Caki2 (cell line): ENCODE measurements around the gene RGMA. TPM values are rescaled to one million over a fixed set of nuclear protein-coding genes. Genes with fewer than 3 reads are reported as not detected.

Source experiments
- DNase-seq: peaks from one replicate; pipeline ENCODE4 v3.0.0-alpha.2; 2015; ENCODE audit warnings: low read depth
- in situ Hi-C: cut with HindIII; loops from 2 replicates; pipeline ENCODE4 v1.10.0; 2016; ENCODE audit warnings: low sequenced_read_pairs, low pct_unique_long_range_greater_than_20kb, mixed read lengths
- total RNA-seq: library from RNA; depleted of rRNA; stranded (reverse); fragments of >200 nt; shearing (Covaris generic); gene quantifications from 2 replicates; pipeline ENCODE4 v1.2.3, GENCODE V29; 2014; ENCODE audit warnings: low replicate concordance

RGMA gene
- total RNA-seq, 1 experiment from 2014 or later, result 0.03 TPM

GRCh38 chr15:93056836-93057235, 32.2 kb downstream of the RGMA start:
- in situ Hi-C loops, result no loop called here
- no peak for DNase-seq

DNA sequence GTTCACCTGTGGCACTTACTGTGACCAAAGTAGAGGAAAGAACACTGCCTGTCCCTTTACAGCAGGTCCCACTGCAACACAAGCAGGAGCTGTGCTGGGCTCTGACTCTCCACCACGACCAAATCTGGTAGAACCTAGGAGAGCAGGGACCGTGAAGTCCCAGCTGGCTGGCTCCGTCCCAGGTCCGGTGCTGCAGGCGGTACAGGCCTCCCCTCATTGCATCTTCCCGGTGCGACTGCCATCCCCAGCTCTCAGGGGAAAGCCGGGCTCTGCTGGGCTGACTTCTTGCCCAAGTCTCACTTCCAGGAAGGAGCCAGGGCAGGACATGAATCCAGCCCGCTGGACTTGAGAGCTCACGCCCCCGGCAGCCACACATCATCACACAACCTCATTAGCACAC, 33.8 kb downstream of the RGMA start:
- DNase-seq, result no peak
- in situ Hi-C loops, result no loop called here

DNA sequence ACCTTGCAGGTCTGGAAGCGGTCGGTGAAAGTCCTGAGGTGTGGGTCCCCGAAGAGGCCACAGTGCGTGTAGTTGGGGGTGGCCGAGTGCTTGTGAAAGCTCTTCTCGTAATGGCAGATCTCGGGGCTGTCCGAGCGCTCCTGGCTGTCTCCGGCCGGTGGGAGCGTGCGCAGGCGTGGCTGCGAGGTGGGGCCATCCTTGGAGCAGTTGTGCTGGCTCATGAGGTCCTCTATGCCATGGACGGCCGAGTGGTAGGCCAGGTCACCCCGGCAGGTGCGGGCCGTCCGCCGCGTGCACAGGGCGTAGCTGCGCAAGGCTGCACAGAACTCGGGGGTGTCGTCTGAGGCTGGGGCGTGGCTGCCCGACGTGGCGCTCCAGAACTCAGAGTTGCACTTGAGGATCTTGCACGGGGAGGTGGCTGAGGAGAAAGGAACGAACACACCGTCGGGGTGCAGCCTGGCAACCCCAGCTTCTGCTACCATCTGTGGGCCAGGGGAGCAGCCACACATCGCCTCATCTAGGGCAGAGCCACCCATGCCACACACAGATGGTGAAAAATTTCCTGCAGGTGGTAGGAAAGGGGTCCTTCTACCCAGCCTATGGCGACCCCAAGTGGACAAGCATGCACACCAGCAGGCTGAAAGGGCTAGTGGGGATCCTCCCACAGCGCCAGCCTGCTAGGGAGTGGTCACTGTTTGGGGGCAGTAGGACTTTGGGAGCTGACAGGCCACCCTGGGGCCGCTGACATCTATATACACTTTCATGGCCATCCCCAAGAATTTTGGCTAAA, 36.7 kb downstream of the RGMA start:
- no peak for DNase-seq
- in situ Hi-C loops, result no loop called here

- in situ Hi-C loops, result no loop called here
- DNase-seq, result no peak
Measured at GRCh38 chr15:93051236-93052089, 37.5 kb downstream of the RGMA start.

DNA sequence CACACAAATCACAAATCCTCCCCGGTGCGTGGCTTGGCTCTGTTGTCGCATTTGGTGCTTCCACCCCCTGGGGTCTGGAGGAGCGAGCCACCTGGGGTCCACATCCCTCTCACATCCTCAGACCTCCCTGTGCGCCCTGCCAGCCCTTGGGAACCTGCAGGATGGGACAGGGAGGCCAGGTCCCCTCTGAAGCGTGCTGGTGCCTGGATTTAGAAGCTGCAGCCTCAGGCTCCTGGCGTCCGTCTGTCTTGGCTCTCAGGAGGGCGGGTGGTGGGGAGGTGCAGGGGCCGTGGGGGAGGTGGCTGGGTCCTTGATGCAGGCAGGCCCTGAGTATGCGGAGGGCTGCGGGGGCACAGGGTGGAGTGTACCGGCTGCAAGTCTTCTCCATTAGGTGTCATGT, 38.4 kb downstream of the RGMA start:
- no peak for DNase-seq
- in situ Hi-C loops, result no loop called here

DNA sequence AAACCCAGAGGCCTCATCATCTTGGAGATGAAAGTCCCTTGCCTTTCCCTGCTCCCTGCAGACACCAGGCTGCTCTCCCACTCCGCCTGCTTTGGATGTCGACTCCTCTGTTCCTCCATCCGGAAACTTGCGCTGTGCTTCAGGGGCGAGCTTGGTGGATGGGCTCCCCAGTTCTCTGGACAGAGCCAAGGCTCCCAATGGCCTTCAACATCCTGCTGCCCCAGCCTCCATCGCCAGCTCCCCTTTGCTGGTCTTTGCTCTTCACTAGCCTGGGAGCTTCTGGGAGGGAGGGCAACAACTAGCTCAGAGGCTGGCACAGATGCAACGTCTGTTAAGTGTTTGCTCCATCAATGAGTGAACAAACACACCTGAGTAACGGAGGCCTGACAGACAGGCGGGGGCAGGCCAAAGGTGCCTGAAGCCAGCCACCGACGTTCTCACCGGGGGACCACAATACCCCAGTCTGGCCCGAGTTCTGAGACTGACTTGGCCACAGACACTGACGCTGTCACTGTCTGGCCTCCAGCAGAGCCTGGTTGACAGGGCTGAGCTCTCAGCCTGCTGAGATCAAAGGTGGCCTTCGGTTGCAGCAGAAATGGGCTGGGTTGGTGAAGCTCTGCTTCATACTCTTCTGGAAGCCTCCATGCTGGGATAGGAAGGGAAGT, 39.0 kb downstream of the RGMA start:
- in situ Hi-C loops, result no loop called here
- no peak for DNase-seq

DNA sequence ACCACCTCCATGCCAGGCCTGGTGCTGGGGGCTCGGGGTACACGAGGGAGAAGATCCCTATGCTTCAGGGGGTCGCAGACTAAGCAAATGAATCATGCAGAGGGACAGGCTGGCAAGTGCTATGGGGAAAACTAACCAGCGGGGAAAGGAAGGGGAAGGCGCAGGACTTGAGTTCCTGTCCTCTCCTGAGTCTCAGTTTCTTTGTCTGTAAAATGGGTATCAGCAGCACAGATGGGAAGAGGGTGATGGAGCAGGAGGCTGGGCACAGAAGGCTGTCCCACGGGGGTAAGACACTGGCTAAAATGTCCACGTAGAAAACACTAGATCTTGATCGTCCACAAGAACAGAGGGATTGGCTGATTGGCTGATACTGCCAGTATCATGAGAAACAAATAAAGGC, 39.8 kb downstream of the RGMA start:
- in situ Hi-C loops, result no loop called here
- DNase-seq, result no peak

DNA sequence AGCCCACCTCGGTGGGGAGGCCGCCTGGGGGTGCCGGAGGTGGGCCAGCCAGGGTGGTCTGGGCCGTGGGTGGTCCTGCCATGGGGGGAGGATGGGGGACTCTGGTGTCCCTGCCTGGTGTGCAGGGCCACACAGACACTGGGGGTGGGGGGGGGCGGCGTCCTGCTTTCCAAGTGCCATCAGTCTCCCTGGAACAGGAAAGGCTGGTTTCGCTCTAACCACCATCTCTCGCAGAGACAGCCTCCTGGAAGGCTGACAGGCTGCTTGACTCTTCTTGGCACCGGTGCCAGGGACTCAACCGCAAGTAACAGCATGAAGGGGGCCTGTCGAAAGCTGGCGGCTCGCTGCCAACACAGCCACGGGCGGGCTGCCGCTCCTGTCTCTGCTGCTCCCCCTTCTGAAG, 40.3 kb downstream of the RGMA start:
- DNase-seq, result no peak
- in situ Hi-C loops, result no loop called here

GRCh38 chr15:93048426-93048721, 40.6 kb downstream of the RGMA start:
- in situ Hi-C loops, result no loop called here
- no peak for DNase-seq

DNA sequence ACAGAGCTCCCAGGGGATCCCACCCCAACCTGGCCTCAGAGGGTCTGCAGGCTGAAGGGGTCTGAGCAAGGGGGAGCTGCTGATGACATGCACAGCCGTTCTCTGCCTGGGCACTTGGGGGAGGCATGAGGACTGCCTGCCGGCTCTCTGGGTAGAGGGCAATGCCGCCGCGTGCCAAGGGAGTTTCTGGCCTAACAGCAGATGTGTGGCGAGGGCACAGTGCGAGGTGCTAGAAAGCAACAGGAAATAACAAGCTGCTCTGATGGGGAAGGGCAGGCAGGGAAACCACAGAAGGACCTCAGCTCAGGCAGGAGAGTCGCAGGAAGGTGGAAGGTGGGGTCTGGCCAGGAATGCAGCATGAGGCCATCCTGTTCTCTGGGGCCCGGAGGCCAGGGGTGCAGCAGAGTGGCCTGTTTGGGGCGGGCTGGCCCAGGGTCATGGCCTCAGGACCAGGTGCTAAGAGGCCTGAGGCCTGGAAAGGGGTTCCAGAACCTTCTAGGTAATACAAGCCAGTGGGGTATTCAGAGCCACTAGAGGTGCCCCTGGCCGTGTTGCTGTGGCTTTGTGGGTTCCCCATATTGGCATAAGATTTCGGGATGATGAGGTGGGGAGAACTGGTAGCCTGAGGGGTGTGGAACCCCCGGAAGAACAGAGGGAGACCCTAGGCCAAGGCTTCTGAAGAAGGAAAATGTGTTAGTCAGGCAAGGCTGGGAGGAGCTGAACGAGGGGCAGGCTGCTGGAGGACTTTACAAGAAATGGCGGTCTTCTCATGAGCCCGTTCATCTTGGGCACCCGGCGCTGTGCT, 41.2 kb downstream of the RGMA start:
- in situ Hi-C loops, result no loop called here

DNA sequence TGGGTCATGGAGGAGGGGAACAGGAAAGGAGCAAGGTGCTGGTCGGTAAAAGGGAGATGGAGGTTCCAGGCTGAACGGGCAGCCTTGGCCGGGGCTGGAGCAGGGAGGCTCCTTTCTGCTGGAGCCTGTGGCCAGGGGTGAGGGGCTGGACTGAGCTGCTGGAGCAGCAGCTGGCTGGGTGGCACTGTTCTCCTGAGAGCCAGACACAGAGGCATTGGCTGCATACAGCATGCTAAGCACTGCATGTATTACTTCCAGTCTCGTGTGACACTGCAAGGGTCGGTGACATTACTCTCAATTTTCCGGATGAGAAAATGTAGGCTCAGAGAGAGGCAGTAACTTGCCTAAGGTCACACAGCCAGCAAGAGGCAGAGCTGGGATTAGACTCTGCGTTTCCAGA, 42.3 kb downstream of the RGMA start:
- in situ Hi-C loops, result no loop called here
- DNase-seq, result no peak

More for the DNA sequence above, 41.2 kb downstream of the RGMA start:
- DNase-seq, result no peak

DNA sequence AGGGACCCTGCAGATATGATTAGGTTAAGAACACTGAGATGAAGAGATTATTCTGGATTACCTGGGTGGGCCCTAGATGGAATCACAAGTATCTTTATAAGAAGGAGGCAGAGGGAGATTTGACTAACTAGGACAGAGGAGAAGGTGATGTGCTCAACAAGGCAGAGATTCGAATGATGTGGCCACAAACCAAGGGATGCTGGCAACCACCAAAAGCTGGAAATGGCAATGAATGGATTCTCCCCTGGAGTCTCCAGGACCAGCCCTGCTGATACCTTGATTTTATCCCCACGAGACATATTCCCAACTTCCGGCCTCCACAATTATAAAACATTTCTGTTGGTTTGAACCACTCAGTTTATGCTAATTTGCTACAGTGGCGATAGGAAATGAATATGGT, 42.9 kb downstream of the RGMA start:
- in situ Hi-C loops, result no loop called here
- no peak for DNase-seq

DNA sequence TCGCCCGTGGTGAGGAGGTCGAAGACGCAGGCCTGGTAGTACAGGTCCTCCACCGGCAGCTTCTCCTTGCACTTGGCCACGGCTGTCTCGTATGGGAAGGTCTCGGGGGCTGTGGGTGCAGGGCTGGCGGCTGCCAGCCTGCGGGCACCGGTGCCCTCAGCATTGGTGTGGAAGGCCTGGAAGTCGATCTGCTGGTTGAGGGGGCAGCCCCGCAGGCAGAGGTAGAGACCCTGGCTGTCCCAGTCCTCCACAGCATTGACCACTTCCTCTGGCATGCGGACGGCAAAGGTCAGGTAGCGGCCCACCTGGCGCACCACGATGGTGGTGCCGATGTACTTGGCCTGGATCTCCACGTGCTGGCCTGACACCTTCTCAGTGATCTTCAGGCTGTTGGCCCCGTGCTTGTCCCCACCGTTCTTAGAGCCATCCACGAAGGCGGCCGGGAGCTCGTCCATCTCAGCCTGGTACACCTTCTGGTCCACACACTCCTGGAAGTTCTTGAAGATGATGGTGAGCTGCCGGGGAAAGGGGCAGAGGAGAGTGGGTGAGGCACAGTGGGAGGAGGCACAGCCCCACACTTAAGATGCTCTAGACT, 43.7 kb downstream of the RGMA start:
- in situ Hi-C loops, result no loop called here
- DNase-seq, result no peak

GRCh38 chr15:93044301-93045190, 44.5 kb downstream of the RGMA start:
- no peak for DNase-seq
- in situ Hi-C loops, result no loop called here

- in situ Hi-C loops, result no loop called here
Measured at GRCh38 chr15:93043621-93044300, 45.2 kb downstream of the RGMA start.

GRCh38 chr15:93042691-93043378, 46.2 kb downstream of the RGMA start:
- in situ Hi-C loops, result no loop called here
- no peak for DNase-seq

More at GRCh38 chr15:93043621-93044300, 45.2 kb downstream of the RGMA start:
- no peak for DNase-seq
